Keratinocyte (primary cell): Measurements from ENCODE around the gene FGF2. TPM values are rescaled to one million over a fixed set of nuclear protein-coding genes. Genes with fewer than 3 reads are reported as not detected.

ENCODE experiments used
- polyA plus RNA-seq, 5 experiments: library from polyadenylated mRNA; depleted of rRNA in 3 of 5; stranded (reverse) in 3 of 5; stranded (forward) in 1 of 5; unstranded in 1 of 5; fragments of >200 nt; gene quantifications; 1 replicate in 1 of 5; 2 replicates in 3 of 5; 3 replicates in 1 of 5; pipeline versions ENCODE4 v1.2.1 to v1.2.3, GENCODE V29; 2011 to 2012; ENCODE audit warnings: missing spikeins in 2 of 5, low read depth in 1 of 5, low replicate concordance in 1 of 5

FGF2 gene
- polyA plus RNA-seq, 1 donor (not counting 4 experiments of a cell fraction or from before 2014, with no cell fraction given) = 1.7 TPM

Other genes with a start within 250 kb of the FGF2 start
- not detected in 3 replicates for gene IL21, start 205.8 kb upstream of the FGF2 start, polyA plus RNA-seq
- gene BBS12, start 94.1 kb upstream of the FGF2 start, polyA plus RNA-seq = 2.3 to 2.5 TPM (median 2.4 TPM) in 3 replicates
- 4.6 to 6.9 TPM (median 5.8 TPM) in 3 replicates for gene NUDT6, start 95.8 kb downstream of the FGF2 start, polyA plus RNA-seq